Parathyroid adenoma (tissue), 2 donors: ENCODE results near the gene PTPRJ.

Experiments used
- H2AFZ ChIP-seq: fragments of 300-600 bp; sonication (generic); one replicate; pipeline ENCODE4 v1.7.0; 2017; ENCODE audit warnings: antibody characterized with exemption, mild to moderate bottlenecking
- H3K27ac ChIP-seq: fragments of 300-600 bp; sonication (generic); one replicate; pipeline ENCODE4 v1.7.0; 2017
- H3K27me3 ChIP-seq: fragments of 300-600 bp; sonication (generic); one replicate; pipeline ENCODE4 v1.7.0; 2017; ENCODE audit warnings: low read length; ENCODE audit not compliant: control insufficient read depth, insufficient read depth
- H3K36me3 ChIP-seq: fragments of 300-600 bp; sonication (generic); one replicate; pipeline ENCODE4 v1.7.0; 2017; ENCODE audit warnings: low read length; ENCODE audit not compliant: control insufficient read depth, insufficient read depth
- H3K4me1 ChIP-seq: fragments of 300-600 bp; sonication (generic); one replicate; pipeline ENCODE4 v1.7.0; 2017; ENCODE audit warnings: control low read depth
- H3K4me2 ChIP-seq: fragments of 300-600 bp; sonication (generic); one replicate; pipeline ENCODE4 v1.7.0; 2017; ENCODE audit warnings: low read length
- H3K4me3 ChIP-seq: fragments of 300-600 bp; sonication (generic); one replicate; pipeline ENCODE4 v1.7.0; 2017; ENCODE audit warnings: low read depth, low read length
- H3K79me2 ChIP-seq: fragments of 300-600 bp; sonication (generic); one replicate; pipeline ENCODE4 v1.7.0; 2017; ENCODE audit warnings: control low read depth
- H3K9ac ChIP-seq: fragments of 300-600 bp; sonication (generic); one replicate; pipeline ENCODE4 v1.7.0; 2017; ENCODE audit warnings: mild to moderate bottlenecking
- H3K9me3 ChIP-seq: fragments of 300-600 bp; sonication (generic); one replicate; pipeline ENCODE4 v1.7.0; 2017; ENCODE audit warnings: low read length; ENCODE audit not compliant: control insufficient read depth
- CTCF ChIP-seq: fragments of 300-600 bp; sonication (generic); IDR thresholded peaks from one replicate; pipeline ENCODE4 v1.7.0; 2017; ENCODE audit warnings: antibody characterized with exemption, mild to moderate bottlenecking
- donor health status: primary hyperparathyroidism.

PTPRJ gene

GRCh38 chr11:48193876-48194275 is 213.5 kb downstream of the PTPRJ start:
- TF ChIP-seq CTCF = no peak
- no peak overlapping the region for H3K4me2 ChIP-seq
- no peak overlapping the region for H3K27ac ChIP-seq
- no peak overlapping the region for H2AFZ ChIP-seq
- no peaks in the 10 kb centered on the region for H3K79me2 ChIP-seq
- no peaks in the 10 kb centered on the region for H3K9me3 ChIP-seq
- no peaks in the 10 kb centered on the region for H3K27me3 ChIP-seq
- H3K36me3 ChIP-seq = no peaks in the 10 kb centered on the region
- H3K4me3 ChIP-seq = no peak overlapping the region
- H3K4me1 ChIP-seq = no peaks in the 10 kb centered on the region
- H3K9ac ChIP-seq = no peak overlapping the region

- no peak overlapping the region for H3K4me2 ChIP-seq
- no peaks in the 10 kb centered on the region for H3K36me3 ChIP-seq
- no peak overlapping the region for H3K9ac ChIP-seq
- H3K27ac ChIP-seq = no peak overlapping the region
- H3K79me2 ChIP-seq = no peaks in the 10 kb centered on the region
- no peak overlapping the region for H2AFZ ChIP-seq
- H3K27me3 ChIP-seq = no peaks in the 10 kb centered on the region
- H3K4me1 ChIP-seq = no peaks in the 10 kb centered on the region
- H3K9me3 ChIP-seq = no peaks in the 10 kb centered on the region
- TF ChIP-seq CTCF = no peak
- H3K4me3 ChIP-seq = no peak overlapping the region
Measured at GRCh38 chr11:48207881-48208280, 227.5 kb downstream of the PTPRJ start.

- Histone ChIP-seq H3K4me1 (no peaks in the 10 kb centered on the region), H3K9ac (no peak overlapping the region), H3K79me2 (no peaks in the 10 kb centered on the region), H3K4me3 (no peak overlapping the region), H3K27ac (no peak overlapping the region), H3K27me3 (no peaks in the 10 kb centered on the region), H2AFZ (no peak overlapping the region), H3K36me3 (no peaks in the 10 kb centered on the region), H3K4me2 (no peak overlapping the region), H3K9me3 (no peaks in the 10 kb centered on the region)
- no peak for TF ChIP-seq CTCF
Measured at GRCh38 chr11:48210052-48210451, 229.7 kb downstream of the PTPRJ start.

GRCh38 chr11:48216510-48216909 is 236.2 kb downstream of the PTPRJ start, which contains the start of gene OR4B1:
Gene OR4B1, plus strand, starts transcription at chr11:48216810. Its CDS starts 0 bp downstream, at chr11:48216810.
- Histone ChIP-seq H3K9me3 (no peaks in the 10 kb centered on the region), H2AFZ (no peak within 1 kb of the TSS), H3K27ac (no peak within 1 kb of the TSS), H3K4me3 (no peak within 1 kb of the TSS), H3K9ac (no peak within 1 kb of the TSS), H3K36me3 (no peaks in the 10 kb centered on the region), H3K4me1 (no peaks in the 10 kb centered on the region), H3K4me2 (no peak within 1 kb of the TSS), H3K27me3 (no peaks in the 10 kb centered on the region), H3K79me2 (no peaks in the 10 kb centered on the region)
- no peak for TF ChIP-seq CTCF
